Progenitor cell of endocrine pancreas (in vitro differentiated cells): ENCODE results near the gene HSD17B10. TPM values are rescaled to one million over a fixed set of nuclear protein-coding genes. Genes with fewer than 3 reads are reported as not detected.

Experiments
- DNase-seq: peaks from one replicate; pipeline ENCODE4 v3.0.0; 2021; ENCODE audit warnings: low spot score; ENCODE audit not compliant: unreplicated experiment
- H3K27ac Mint-ChIP-seq: 2 replicates; pipeline ENCODE4 v1.8.0; 2021; ENCODE audit warnings: mild to moderate bottlenecking, moderate library complexity, mixed read lengths
- H3K27me3 Mint-ChIP-seq: 2 replicates; pipeline ENCODE4 v1.8.0; 2021; ENCODE audit warnings: mixed read lengths
- H3K36me3 Mint-ChIP-seq: 2 replicates; pipeline ENCODE4 v1.8.0; 2022; ENCODE audit warnings: mixed read lengths; ENCODE audit not compliant: insufficient read depth
- H3K4me1 Mint-ChIP-seq: 2 replicates; pipeline ENCODE4 v1.8.0; 2021; ENCODE audit warnings: low read depth, mixed read lengths
- H3K4me3 Mint-ChIP-seq: 2 replicates; pipeline ENCODE4 v1.8.0; 2021; ENCODE audit warnings: low read depth, mild to moderate bottlenecking, moderate library complexity, mixed read lengths
- H3K9me3 Mint-ChIP-seq: 2 replicates; pipeline ENCODE4 v1.8.0; 2021; ENCODE audit warnings: low read depth, mixed read lengths
- CTCF ChIP-seq: fragments of 200-600 bp; sonication (generic); IDR thresholded peaks from one replicate; pipeline ENCODE4 v1.5.0; 2021; ENCODE audit warnings: antibody characterized with exemption, mild to moderate bottlenecking; ENCODE audit not compliant: unreplicated experiment
- long read RNA-seq: library from polyadenylated mRNA; unstranded; transcript quantifications from one replicate; pipeline ENCODE4 v2.0.0, GENCODE V29; 2020
- total RNA-seq: library from RNA; stranded (reverse); gene quantifications from 2 replicates; pipeline ENCODE4 v1.2.1, GENCODE V29; 2021

Gene HSD17B10
- 86.8 and 92.3 TPM in 2 replicates for total RNA-seq
- long read RNA-seq, transcript HSD17B10-201 (6 exons, 960 nt) = major isoform, 28 of 35 reads
- long read RNA-seq, partial matches to known transcripts = 3 of 35 reads
- long read RNA-seq, other reads (novel, unspliced or antisense) = 1 of 35 reads

GRCh38 chrX:53433651-53434639 is at the start of gene HSD17B10:
Gene HSD17B10, minus strand, starts transcription at chrX:53434370. Its CDS starts 25 bp downstream, at chrX:53434345.
- DNase-seq = peak; percentile 73
- H3K36me3 Mint-ChIP-seq = peaks cover 4% of the 10 kb centered on the region
- H3K4me1 Mint-ChIP-seq = peaks cover 3% of the 10 kb centered on the region
- H3K9me3 Mint-ChIP-seq = peaks cover 12% of the 10 kb centered on the region
- H3K27me3 Mint-ChIP-seq = peaks cover 7% of the 10 kb centered on the region
- peak within 1 kb of the TSS; percentile 95 for H3K4me3 Mint-ChIP-seq
- no peak for TF ChIP-seq CTCF
- H3K27ac Mint-ChIP-seq = peak within 1 kb of the TSS; percentile 87

DNA sequence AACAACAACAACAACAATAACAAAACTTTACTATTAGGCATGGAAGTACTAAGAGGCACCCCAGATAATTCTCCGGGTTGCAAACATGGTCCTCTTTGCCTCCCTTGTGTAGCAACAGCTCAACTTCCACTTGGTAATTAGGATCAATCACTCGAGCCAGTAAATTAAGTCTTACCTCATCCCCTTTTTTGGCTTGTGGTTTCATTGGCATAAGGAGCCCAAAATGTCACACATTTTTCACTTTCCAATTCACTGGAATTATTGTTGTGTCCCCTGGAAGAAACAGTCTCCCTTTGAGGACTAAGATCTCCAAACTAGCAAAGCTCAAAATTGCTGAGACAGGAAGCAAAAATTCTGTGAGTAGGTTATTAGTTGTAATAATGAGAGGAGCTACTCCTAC is 49.2 kb upstream of the HSD17B10 start:
- H3K27me3 Mint-ChIP-seq = peaks cover 3% of the 10 kb centered on the region
- H3K36me3 Mint-ChIP-seq = no peaks in the 10 kb centered on the region
- no peak overlapping the region for H3K4me3 Mint-ChIP-seq
- H3K4me1 Mint-ChIP-seq = no peaks in the 10 kb centered on the region
- no peak overlapping the region for H3K27ac Mint-ChIP-seq
- H3K9me3 Mint-ChIP-seq = peaks cover 2% of the 10 kb centered on the region
- DNase-seq = no peak
- no peak for TF ChIP-seq CTCF

GRCh38 chrX:53481816-53482465 is 47.8 kb upstream of the HSD17B10 start:
- Mint-ChIP-seq H3K27ac (no peak overlapping the region), H3K4me1 (no peaks in the 10 kb centered on the region), H3K4me3 (no peak overlapping the region), H3K36me3 (no peaks in the 10 kb centered on the region), H3K27me3 (peaks cover 3% of the 10 kb centered on the region), H3K9me3 (peaks cover 7% of the 10 kb centered on the region)
- peak; percentile 67 for TF ChIP-seq CTCF
- DNase-seq = peak; percentile 10

DNA sequence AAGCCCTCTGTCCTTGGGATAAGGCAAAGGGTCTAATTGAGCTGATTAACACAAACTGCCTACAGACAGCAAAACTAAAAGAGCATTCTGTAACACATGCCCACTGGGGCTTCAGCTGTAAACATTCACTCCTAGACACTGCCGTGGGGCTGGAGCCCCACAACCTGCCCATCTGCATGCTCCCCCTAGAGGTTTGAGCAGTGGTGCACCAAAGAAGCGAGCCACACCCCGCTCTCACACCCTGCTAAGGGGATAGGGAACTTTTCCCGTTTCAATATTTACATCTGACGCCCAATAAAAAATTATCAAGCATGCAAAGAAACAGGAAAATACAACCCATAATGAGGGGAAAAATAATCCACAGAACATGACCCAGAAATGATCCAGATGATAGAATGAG is 46.9 kb upstream of the HSD17B10 start:
- Mint-ChIP-seq H3K4me1 (no peaks in the 10 kb centered on the region), H3K27me3 (peaks cover 3% of the 10 kb centered on the region), H3K27ac (no peak overlapping the region), H3K4me3 (no peak overlapping the region), H3K9me3 (peaks cover 13% of the 10 kb centered on the region), H3K36me3 (no peaks in the 10 kb centered on the region)
- DNase-seq = no peak
- TF ChIP-seq CTCF = peak; percentile 44

GRCh38 chrX:53479301-53479700 is 45.1 kb upstream of the HSD17B10 start:
- Mint-ChIP-seq H3K9me3 (peaks cover 13% of the 10 kb centered on the region), H3K4me1 (no peaks in the 10 kb centered on the region), H3K4me3 (no peak overlapping the region), H3K27ac (no peak overlapping the region), H3K27me3 (peaks cover 3% of the 10 kb centered on the region), H3K36me3 (no peaks in the 10 kb centered on the region)
- TF ChIP-seq CTCF = no peak
- DNase-seq = no peak
